ENCODE measurements around the gene IL36G.

IL36G gene

DNA sequence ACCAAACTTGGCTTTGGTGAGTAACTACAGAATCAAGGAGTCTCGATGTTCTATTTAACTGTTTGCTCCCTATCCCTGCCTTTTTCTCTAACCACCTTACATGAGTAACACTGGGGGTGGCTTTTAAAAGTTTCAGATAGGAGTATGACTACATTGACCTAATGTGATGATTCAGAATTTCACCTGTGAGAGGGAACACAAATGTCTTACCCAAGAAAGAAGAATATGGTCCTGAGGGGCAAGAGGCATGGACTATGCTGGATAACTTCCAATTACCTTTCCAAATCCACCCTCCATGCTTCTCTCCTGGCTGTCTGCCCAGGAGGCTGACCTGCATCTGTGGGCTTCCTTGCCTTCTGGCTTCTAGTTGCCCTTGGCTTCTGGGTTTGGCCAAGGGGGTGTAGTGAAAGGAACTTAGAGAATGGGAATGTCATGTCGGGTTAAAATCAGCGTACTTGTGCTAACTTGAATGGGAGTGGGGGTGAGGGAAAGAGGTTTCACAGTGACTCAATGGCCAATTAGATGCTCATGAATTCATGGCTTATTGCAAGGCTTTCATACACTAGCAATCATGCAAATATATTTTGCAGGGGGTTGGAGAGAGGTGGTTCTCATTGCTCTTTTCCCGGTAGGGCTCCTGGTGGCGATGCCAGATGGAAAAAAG lies 5.3 kb upstream of the IL36G start:
- no peak for DNase-seq (ENCODE audit: low spot score)

DNA sequence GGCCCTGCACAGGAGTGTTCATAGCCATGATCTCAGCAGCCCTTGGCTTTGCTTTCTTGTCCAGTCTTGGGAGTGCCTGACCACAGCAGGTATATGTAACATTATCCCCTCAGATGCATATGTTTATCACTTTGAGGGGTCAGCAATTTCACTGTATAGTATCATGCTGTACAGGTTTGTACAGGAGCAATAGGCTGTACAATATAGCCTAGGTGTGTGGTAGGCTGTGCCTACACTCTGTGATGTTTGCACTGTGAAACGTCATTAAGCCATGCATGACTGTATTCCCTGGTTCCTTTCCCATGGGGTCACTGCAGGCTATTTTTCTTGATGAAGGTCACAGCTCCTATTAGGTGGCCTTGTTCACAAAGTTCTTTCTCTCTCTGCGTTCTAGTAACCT lies 4.7 kb upstream of the IL36G start:
- no peak for DNase-seq (ENCODE audit: low spot score)

DNA sequence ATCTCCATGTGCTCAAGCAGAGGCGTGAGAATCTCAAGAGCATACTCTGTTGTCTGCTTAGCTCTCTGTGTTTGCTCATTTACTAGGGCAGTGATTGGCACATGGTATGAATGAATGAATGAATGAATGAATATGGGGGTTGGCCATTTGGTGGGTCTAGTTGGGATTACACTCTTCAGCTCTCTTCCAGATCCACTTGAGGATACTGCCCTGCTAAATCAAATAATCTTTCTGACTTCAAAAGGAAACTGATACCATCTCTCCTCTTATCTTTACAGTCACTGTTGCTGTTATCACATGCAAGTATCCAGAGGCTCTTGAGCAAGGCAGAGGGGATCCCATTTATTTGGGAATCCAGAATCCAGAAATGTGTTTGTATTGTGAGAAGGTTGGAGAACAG lies 1.9 kb downstream of the IL36G start:
- DNase-seq (ENCODE audit: low spot score), result no peak

DNA sequence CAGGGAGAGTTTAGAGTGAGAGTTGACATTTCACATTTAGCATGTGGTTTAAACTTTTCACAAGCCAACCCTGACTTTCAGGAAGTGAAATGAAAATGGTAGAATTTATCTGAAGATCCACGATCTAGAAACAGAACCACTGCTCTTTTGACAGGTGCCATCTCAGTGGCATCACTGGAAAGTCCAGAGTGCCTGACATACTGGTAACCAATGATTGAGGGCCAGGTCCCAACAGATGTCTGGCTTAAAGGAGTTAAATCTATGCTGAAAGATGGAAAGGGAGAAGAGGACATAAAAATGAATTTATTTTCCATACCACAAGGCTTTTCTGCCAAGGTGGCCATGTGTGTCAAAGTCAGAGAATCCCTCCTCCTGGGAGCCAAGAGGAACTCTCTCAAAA lies 2.7 kb downstream of the IL36G start:
- DNase-seq (ENCODE audit: low spot score), result no peak

DNA sequence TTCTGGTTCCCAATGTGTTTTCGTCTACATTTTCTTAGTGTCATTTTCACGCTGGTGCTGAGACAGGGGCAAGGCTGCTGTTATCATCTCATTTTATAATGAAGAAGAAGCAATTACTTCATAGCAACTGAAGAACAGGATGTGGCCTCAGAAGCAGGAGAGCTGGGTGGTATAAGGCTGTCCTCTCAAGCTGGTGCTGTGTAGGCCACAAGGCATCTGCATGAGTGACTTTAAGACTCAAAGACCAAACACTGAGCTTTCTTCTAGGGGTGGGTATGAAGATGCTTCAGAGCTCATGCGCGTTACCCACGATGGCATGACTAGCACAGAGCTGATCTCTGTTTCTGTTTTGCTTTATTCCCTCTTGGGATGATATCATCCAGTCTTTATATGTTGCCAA lies 7.3 kb downstream of the IL36G start:
- no peak for DNase-seq (ENCODE audit: low spot score)

DNA sequence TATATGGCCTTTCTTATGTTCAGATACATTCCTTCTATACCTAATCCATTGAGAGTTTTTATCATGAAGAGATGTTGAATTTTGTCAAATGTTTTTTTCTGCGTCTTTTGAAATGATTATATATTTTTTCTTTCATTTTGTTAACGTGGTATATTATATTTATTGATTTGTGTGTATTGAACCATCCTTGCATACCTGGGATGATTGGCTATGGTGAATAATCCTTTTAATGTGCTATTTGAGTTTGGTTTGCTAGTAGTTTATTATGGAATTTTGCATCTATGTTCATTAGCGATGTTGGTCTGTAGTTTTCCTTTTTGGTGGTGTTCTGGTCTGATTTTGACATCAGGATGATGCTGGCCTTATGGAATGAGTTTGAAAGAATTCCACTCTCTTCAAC lies 11.8 kb downstream of the IL36G start:
- DNase-seq (ENCODE audit: low spot score), result no peak

DNA sequence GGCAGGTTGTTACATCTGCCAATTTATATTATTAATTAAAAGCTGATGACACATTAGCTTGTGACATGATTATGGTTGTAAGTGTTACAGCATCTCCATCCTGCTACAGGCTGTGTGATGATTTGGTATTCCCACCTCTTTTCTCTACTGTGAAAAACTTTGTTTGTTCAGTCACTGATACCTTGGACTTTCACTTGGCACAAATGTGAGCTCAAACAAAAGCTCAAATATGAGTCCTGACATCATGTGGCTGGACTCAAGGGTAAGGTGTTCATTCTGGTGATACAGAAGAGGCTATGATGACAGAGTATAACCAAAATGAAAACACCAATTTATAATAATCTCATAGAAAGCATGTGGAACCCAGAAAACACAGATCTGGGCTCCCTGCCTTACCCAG lies 16.0 kb downstream of the IL36G start:
- no peak for DNase-seq (ENCODE audit: low spot score)

DNA sequence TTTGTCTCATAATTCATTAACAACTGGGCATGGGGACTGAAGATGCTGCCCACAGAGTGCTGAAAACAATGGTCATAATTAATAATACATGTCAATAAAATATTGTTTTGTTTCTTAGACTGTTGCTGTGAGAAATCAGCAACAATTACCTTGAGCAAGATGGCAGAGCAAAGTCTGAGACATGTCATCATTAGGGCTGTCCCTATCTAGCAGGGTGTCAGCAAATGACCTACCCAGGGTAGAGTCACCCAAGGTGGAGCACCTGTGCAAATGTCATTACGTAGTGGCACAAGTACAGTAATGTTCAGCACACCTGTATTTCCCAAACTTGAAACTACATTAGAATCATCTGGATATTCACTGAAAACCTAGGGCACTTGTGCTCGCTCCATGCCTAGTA lies 16.8 kb downstream of the IL36G start:
- no peak for DNase-seq (ENCODE audit: low spot score)

DNA sequence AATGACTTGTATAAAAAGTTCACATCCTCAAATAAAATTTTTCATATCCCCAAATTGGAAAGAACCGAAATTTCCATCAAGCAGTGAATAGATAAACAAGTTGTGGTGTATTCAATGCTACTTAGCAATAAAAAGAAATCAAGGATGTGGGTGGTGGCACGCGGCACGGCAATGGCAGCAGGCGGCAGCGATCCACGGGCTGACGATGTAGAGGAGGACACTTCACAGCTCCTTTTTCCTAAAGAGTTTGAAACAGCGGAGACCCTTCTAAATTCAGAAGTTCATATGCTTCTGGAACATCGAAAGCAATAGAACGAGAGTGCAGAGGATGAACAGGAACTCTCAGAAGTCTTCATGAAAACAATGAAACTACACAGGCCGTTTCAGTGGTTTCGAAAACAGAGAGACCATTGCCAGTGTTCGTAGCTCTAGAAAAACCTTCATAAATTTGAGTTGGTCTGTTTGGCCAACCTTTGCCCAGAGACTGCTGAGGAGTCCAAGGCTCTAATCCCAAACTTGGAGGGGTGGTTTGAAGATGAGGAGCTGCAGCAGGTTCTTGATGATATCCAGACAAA lies 17.6 kb downstream of the IL36G start:
- DNase-seq (ENCODE audit: low spot score), result no peak

DNA sequence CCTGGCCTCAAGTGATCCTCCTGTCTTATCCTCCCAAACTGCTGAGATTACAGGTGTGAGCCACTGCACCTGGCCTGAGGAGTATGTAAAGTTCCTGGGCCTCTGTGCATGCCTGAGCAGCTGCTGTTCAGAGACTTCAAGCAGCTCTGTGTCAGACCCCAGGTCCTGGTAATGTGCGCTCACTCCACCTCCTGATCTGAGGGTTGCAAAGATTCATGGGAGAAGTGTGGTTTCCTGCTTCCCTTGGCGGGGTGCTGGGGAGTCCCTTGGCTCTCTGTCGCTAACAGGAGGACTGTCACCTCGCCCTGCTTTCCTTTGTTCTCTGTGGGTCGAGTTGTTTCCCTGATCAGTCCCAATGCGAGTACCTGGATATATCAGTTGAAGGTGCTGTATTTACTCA lies 18.8 kb downstream of the IL36G start:
- no peak for DNase-seq (ENCODE audit: low spot score)

DNA sequence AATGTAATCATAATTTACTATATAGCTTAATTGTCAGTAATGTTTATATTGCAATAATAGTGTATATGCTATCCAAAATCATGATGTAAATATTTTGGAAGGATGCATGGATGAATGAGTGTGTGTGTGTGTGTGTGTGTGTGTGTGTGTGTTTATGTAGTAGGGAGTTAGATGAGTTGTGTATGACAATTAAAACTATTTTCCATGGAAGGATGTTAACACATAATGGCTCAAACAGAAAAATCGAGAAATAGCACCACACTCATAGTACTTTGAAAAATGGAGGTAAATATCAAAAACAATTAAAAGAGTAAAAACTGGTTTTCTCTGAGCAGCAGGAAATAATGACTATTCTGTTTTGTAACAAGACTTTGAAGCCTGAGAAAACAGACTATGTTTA lies 19.3 kb downstream of the IL36G start:
- DNase-seq (ENCODE audit: low spot score), result no peak

DNA sequence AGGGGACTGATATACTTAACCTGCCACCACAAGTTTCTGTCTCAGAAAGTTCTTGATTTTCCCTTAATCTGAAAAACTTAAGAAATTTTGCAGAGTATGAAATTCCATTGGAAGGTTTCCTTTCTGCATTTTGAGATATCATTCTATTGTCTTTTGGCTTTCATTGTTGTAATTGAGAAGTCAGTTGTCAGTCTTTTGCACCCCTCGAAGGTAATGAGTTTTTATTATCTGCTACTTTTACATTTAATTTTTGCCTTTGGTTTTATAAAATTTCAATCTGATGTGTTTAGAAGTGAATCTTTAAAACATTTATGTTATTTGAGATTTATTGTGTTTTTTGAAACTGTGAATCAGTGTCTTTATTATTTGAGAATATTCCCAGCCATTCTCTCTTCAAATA lies 22.6 kb downstream of the IL36G start:
- no peak for DNase-seq (ENCODE audit: low spot score)

DNA sequence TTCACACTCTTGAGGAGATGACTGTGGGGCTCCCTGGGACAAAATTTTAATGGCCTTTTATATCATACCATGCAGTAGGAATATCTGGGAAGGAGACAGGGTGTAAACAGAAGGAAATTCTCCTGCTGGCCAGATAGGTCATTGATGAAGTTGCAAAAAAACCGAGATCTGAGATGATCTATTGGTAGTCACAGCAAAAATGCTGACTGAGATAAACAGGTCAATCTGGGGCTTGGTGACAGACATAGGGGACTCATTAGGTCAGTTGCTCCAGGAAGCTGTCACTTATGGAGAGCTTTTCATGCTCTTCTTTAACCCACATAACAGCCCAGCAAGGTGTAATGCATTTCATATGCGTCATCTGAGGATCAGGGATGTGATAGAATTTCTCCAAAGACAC lies 24.9 kb downstream of the IL36G start:
- DNase-seq (ENCODE audit: low spot score), result no peak

DNA sequence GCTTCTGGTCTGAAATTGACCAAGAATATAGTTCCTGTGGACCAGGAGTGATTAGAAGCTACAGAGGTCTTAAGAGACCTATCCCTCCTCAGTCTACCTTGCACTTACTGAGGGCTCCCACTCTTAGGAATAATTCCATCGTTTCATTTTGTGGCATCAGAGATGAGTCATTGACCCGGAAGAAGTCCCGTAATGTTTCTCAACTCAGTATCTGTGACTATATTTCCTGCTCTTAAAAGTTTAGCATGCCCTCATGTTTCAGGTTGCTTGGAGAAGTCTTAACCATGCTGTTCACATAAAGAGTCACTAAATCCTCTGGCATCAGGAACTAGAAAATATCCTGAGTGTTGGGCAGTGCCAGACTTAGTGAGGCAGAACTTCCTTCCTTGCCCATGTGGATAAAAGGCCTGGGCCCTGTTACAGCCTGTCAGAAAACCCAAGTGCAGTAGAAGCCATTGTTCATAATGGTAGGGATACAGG lies 27.3 kb downstream of the IL36G start, which contains the start of gene IL36A:
Gene IL36A, plus strand, starts transcription at position 430 of the 480 bp plus-strand sequence. CDS start 413 bp downstream, outside the sequence.
- DNase-seq (ENCODE audit: low spot score), result no peak

DNA sequence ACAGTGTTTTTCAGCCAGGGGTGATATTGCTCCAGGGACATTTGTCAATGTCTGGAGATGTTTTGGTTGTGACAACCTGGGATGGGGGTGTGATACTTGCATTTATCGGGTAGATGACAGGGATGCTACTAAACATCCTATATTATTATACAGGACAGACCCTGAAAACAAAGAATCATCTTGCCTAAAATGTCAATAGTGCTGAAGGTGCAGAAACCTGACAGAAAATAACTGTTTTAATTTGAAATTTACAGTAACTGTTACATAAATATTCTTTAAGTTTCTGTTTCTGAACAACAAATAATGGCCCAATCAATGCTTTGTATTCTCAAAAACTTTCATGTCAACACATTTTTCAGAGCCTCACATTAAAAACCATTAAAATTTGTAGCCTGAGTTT lies 29.4 kb downstream of the IL36G start:
- no peak for DNase-seq (ENCODE audit: low spot score)

DNA sequence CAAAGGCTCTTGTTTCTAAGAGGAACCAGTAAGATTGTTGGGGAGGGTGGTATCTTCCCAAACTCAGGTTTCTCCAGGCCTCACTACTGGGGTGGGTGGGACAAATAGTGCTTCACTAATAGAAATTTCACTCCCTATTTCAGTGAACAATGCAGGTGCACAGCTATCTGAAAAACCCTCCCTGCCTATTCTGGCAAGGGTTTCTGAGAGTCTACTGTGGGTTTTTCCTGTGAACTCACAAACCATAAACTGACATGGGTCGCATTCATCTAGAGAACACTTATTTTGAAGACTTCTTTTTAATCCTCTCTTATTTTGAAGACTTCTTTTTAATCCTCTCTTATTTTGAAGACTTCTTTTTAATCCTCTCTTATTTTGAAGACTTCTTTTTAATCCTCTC lies 31.8 kb downstream of the IL36G start:
- no peak for DNase-seq (ENCODE audit: low spot score)

DNA sequence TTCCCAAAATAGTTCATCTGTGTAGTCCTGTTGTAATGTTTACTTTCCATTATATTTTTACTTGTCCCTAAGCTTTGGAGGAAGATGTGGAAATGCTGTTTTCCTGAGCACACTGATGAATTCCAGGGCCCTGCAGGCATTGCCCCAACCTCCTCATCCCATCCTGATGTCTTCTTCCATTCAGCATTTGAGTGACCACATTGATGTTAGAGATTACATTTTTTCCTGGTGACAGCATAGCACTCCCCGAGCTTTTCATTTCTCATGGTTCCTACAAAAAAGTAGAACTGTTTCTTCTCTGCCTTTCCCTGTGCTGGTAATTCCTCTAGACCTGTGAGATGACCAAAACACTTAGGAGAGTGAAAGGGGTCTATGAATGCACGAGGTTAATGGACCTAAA lies 32.3 kb downstream of the IL36G start:
- no peak for DNase-seq (ENCODE audit: low spot score)

DNA sequence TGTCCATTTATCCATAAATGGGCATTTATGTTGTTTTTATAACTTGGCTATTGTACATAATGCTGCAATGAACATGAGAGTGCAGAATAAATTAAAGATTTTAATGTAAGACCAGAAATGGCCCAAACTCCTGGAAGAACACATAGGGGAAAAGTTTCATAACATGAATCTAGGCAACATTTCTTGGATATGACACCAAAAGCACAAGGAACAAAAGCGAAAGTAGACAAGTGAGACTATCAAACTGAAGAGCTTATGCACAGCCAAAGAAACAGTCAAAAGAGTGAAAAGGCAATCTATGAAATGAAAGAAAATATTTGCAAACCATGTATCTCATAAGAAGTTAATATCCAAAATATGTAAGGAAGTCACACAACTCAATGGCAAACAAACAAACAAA lies 33.3 kb downstream of the IL36G start:
- no peak for DNase-seq (ENCODE audit: low spot score)

DNA sequence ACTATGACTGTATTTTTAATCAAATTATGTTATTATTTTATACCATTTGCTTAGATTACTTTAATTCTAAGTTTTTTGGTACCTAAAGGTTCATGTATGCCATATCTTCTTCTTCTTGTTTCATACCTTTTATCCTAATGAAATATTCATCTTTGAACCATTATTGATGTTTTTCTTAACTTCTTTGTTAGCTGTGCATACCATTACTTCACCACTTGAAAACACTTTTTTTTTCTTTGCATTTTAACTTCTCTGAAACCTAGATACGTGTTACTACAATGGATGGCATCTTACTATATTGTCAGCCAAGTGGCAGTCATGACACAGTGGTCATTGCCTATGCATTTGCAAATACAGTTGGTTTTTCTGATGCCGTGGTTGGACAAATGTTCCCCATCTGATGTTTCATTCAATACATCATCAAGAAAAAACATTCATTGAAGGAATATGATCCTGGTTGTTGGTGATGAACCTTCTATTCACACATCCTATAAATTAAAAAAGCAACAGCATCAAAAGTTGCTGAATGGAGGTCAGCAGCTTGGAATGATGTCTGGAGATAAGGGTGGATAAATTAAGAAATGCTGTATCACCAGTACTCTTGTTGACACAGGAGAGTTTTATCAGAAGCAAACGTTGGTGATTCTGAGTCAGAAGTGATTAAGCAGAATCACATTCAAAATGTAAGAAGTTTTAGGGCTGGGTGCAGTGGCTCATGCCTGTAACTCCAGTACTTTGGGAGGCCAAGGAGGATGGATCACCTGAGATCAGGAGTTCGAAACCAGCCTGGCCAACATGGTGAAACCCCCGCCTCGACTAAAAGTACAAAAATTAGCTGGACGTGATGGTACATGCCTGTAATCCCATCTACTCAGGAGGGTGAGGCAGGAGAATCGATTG lies 34.9 kb downstream of the IL36G start:
- DNase-seq (ENCODE audit: low spot score), result no peak

DNA sequence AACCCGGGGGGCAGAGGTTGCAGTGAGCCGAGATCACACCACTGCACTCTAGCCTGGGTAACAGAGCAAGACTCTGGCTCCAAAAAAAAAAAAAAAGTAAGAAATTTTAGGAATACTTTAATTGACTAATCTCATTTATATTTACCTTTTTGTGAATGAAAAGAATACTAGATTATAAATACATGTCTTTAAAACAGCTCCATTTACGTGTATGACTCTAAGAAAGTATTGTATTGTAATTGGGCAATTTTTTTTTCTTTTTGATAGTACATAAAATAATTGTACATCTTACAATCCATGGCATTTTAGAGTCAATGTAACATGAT lies 35.5 kb downstream of the IL36G start:
- DNase-seq (ENCODE audit: low spot score), result no peak

DNA sequence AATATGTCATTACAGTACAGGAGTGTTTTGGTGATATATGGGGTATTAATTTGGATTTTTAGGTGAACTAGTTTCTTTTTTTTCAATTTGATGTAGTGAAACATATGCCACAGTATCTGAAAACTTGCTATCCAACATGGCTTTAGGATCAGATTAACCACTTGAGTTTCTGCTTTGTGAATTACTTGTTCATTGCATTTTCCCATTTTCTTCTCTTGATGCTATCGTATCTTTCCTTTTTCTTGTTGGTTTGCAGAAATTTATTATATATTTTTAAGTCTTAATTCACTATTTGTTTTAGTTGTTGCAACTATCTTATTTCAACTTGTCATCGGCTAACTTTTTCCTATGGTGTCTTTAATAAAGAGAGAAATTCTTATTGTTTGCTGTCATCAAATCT lies 36.3 kb downstream of the IL36G start:
- no peak for DNase-seq (ENCODE audit: low spot score)

DNA sequence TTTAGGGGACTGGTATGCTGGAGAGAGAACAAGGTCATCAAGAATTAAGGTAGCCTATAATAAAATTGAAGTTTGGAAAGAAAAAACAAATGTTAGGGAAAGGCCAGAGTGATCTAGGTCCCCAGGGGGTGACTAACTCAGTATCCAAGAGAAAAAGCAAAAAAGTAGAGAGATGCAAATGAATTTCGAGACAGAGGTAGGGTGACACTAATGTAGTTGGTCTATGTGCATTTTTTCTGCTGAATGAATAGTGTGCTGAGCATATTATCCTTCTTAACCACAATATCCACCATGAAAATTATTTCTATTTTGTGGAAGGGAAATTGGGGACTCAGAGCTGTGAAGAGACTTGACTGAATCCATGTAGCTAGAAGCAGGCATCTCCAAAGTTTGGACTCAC lies 37.2 kb downstream of the IL36G start:
- no peak for DNase-seq (ENCODE audit: low spot score)

DNA sequence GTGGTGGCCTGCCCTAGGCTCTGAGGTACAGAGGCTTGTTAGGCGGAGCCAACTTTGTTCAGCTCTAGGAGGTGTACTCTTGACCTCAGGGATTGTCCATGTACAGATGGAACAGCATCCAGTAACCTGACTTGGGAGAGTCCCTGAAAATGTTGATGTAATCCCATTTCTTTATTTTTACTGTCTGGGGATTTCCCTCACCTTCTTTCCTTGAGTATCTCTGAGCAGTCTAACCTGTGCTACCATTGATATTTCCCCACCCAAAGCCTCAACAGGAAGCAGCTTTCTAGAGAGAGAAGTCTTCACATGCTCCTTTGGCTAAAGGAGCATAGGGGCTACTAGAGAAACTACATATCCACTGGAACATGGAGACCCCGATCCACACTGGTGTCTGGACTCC lies 37.8 kb downstream of the IL36G start:
- no peak for DNase-seq (ENCODE audit: low spot score)

All from D341Med (cell line).